Heart left ventricle (tissue), 13 donors: ENCODE results near the gene RAB20.

ENCODE experiments used
- POLR2A ChIP-seq, 2 donors: fragments of 450-650 bp; IDR thresholded peaks; one replicate each; pipeline ENCODE4 v1.6.1; 2017; ENCODE audit warnings: antibody characterized with exemption in 2 of 2, mild to moderate bottlenecking in 2 of 2, moderate library complexity in 2 of 2
- TF ChIP-seq, protein P1 (sequence below), 12 donors: fragments of 200-600 bp; sonication (generic) in 4 of 12; IDR thresholded peaks; one replicate each; pipeline versions ENCODE4 v1.5.0 to v1.8.0; 2018 to 2022; ENCODE audit warnings: antibody characterized with exemption in 12 of 12, mild to moderate bottlenecking in 5 of 12
- donor health status: ischemic (EF 13 %, LVEDD 7.1; RV severe dilation, severe dysfunction).
- donor health status: DM: no; HTN: yes; CAD: no.
- donor health status: DM: no; HTN: no; CAD: no.
- donor health status: ischemic (EF 25% LVEDD 6.9; RV normal size, moderate dysfunction).
- donor health status: ischemic (EF 25% LVEDD 5.7; RV mildly dilated, moderate dysfunction).
- donor health status: ischemic (EF 35%, LVEDD 5.7; RV mildly dilated, moderate dysfunction).
- donor health status: nonischemic (EF 11% LVEDD 7.7; RV severe dilation, severe dysfunction).
- donor health status: DM: yes; HTN: yes; CAD: no.
- donor health status: PGD.
- donor health status: ischemic (EF 29% LVEDD 5.4; RV normal size, mild dysfunction).
- donor health status: nonischemic (EF 23%, LVEDD 6.1; RV moderate dilation, normal function).

DNA sequence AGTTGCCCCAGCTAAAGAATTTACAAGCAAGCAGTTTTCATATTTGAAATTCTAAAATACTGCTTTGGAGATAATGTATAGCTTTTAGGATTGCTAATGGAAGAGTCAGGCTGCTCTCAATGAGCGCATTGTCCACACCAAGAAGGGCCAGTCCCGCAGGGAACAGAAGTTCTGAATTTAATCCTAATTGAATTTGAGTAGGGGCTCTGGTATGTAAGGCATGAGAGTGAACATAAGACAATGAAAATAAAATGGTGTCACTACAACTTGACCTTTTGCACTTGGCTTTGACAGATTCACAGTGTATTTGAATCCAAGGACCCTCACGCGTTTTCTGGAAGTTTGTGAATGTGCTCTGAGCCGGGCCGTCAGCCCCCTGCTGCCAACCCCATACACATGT lies 32.6 kb downstream of the RAB20 start:
- TF ChIP-seq, protein P1, sequence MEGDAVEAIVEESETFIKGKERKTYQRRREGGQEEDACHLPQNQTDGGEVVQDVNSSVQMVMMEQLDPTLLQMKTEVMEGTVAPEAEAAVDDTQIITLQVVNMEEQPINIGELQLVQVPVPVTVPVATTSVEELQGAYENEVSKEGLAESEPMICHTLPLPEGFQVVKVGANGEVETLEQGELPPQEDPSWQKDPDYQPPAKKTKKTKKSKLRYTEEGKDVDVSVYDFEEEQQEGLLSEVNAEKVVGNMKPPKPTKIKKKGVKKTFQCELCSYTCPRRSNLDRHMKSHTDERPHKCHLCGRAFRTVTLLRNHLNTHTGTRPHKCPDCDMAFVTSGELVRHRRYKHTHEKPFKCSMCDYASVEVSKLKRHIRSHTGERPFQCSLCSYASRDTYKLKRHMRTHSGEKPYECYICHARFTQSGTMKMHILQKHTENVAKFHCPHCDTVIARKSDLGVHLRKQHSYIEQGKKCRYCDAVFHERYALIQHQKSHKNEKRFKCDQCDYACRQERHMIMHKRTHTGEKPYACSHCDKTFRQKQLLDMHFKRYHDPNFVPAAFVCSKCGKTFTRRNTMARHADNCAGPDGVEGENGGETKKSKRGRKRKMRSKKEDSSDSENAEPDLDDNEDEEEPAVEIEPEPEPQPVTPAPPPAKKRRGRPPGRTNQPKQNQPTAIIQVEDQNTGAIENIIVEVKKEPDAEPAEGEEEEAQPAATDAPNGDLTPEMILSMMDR (IDR thresholded peaks at IDR 0.05) = no peak
- TF ChIP-seq POLR2A (IDR thresholded peaks at IDR 0.05) = no peak
